K562 (cell line): Measurements from ENCODE around the gene HTR2C. TPM values are rescaled to one million over a fixed set of nuclear protein-coding genes. Genes with fewer than 3 reads are reported as not detected.
"Not testable (repeated sequence)": the region's sequence is repeated elsewhere in the genome, so short reads cannot be mapped to it uniquely, and the experiment has no call there.

Source experiments
- ATAC-seq: fragments of 200-7000 bp; cut with Tn5 transposase; 3 replicates; pipeline ENCODE4 v1.9.1; 2020; ENCODE audit warnings: moderate library complexity
- BruUV-seq: library from RNA; stranded (reverse); fragments of 400-500 nt; replicated peaks from 2 replicates; lab custom pipeline; 2021; lab: Mats Ljungman, UMichigan
- CTCF ChIA-PET: fragments of 300-600 bp; formaldehyde crosslinking; extraction: SDS; loops from one replicate; lab custom pipeline; 2021; ENCODE audit warnings: low intra/inter-chr PET ratio; lab: Yijun Ruan, JAX
- POLR2A ChIA-PET: fragments of 300-600, 350-650 bp; sonication (Branson Sonifier 250); formaldehyde crosslinking; extraction: SDS; loops from one replicate; lab custom pipeline; 2021; ENCODE audit warnings: antibody characterized with exemption, inconsistent platforms; lab: Yijun Ruan, JAX
- DNase-seq, 4 experiments: peaks; one replicate each; pipeline versions ENCODE4 v3.0.0 to v3.0.0-alpha.2; 2011 to 2018; ENCODE audit warnings: low spot score in 3 of 4, mixed read lengths in 3 of 4; ENCODE audit errors: extremely low read depth in 1 of 4
- FAIRE-seq: peaks from 2 replicates; lab custom pipeline; 2011; peaks lifted over from hg19 to GRCh38; lab: Jason Lieb, UNC
- H2AFZ ChIP-seq: 2 replicates; pipeline ENCODE4 v1.6.0; 2011; ENCODE audit warnings: low read depth, low read length, control low read depth, inconsistent platforms
- H3K27ac ChIP-seq: fragments of 200-600 bp; 3 replicates; pipeline ENCODE4 v1.8.0; 2011; ENCODE audit warnings: low read depth, mild to moderate bottlenecking, control low read depth, inconsistent platforms, low read length, moderate library complexity, mixed read lengths; ENCODE audit errors: extremely low read depth
- H3K27me3 ChIP-seq, 2 experiments: fragments of 300-600 bp in 1 of 2; 2 replicates in 1 of 2; 3 replicates in 1 of 2; pipeline versions ENCODE4 v1.6.0 to v1.8.0; 2011; ENCODE audit warnings: inconsistent platforms in 2 of 2, low read length in 2 of 2, mild to moderate bottlenecking in 1 of 2, mixed read lengths in 1 of 2, moderate library complexity in 1 of 2; ENCODE audit not compliant: control insufficient read depth in 2 of 2, insufficient read depth in 2 of 2
- H3K36me3 ChIP-seq: fragments of 300-600 bp; 3 replicates; pipeline ENCODE4 v1.8.0; 2011; ENCODE audit warnings: mild to moderate bottlenecking, low read length, inconsistent platforms; ENCODE audit not compliant: control insufficient read depth, insufficient read depth
- H3K4me1 ChIP-seq, 2 experiments: fragments of 200-600 bp in 1 of 2; replicated peaks in 1 of 2; 2 replicates in 1 of 2; 3 replicates in 1 of 2; pipeline versions ENCODE4 v1.5.1 to v1.8.0; 2011; ENCODE audit warnings: inconsistent platforms in 2 of 2, low read length in 2 of 2, mild to moderate bottlenecking in 1 of 2, mixed read lengths in 1 of 2, moderate library complexity in 1 of 2; ENCODE audit not compliant: control insufficient read depth in 2 of 2, insufficient read depth in 2 of 2
- H3K4me2 ChIP-seq: 2 replicates; pipeline ENCODE4 v1.6.1; 2011; ENCODE audit warnings: low read length, control low read depth, inconsistent platforms, mixed read lengths; ENCODE audit not compliant: insufficient read depth
- H3K4me3 ChIP-seq: fragments of 200-600 bp; sonication (generic), shearing (Covaris generic); 2 replicates; pipeline ENCODE4 v1.5.1; 2016; ENCODE audit warnings: control low read depth, inconsistent platforms
- H3K79me2 ChIP-seq: fragments of 200-600 bp; 3 replicates; pipeline ENCODE4 v1.8.0; 2011; ENCODE audit warnings: low read length, inconsistent platforms; ENCODE audit not compliant: control insufficient read depth, insufficient read depth
- H3K9ac ChIP-seq, 2 experiments: 2 replicates each; pipeline versions ENCODE4 v1.6.0 to v1.6.1; 2011; ENCODE audit warnings: low read depth in 2 of 2, low read length in 2 of 2, control low read depth in 1 of 2, inconsistent platforms in 1 of 2, mild to moderate bottlenecking in 1 of 2, mixed read lengths in 1 of 2; ENCODE audit not compliant: insufficient read depth in 1 of 2
- H3K9me1 ChIP-seq: one replicate; pipeline ENCODE4 v1.6.0; 2011; ENCODE audit warnings: inconsistent platforms, mild to moderate bottlenecking, low read length, moderate library complexity; ENCODE audit not compliant: control insufficient read depth, insufficient read depth
- H3K9me3 ChIP-seq: replicated peaks from 2 replicates; pipeline ENCODE4 v1.5.1; 2011; ENCODE audit warnings: low read depth, low read length, inconsistent platforms; ENCODE audit not compliant: control insufficient read depth, insufficient read depth
- H4K20me1 ChIP-seq: replicated peaks from 2 replicates; pipeline ENCODE4 v1.6.1; 2011; ENCODE audit warnings: low read length, inconsistent platforms, mixed read lengths; ENCODE audit not compliant: control insufficient read depth, insufficient read depth
- CEBPB ChIP-seq: fragments of 450-650 bp; IDR thresholded peaks from 2 replicates; pipeline ENCODE4 v1.6.1; 2016; ENCODE audit warnings: missing genetic modification characterization, missing compliant biosample characterization
- MEIS2 ChIP-seq: fragments of 450-650 bp; IDR thresholded peaks from 2 replicates; pipeline ENCODE4 v1.6.1; 2014; ENCODE audit warnings: mild to moderate bottlenecking; ENCODE audit not compliant: partially characterized antibody
- NFYB ChIP-seq: IDR thresholded peaks from 2 replicates; pipeline ENCODE4 v1.6.1; 2011; ENCODE audit warnings: mild to moderate bottlenecking, moderate library complexity; ENCODE audit not compliant: insufficient read length; ENCODE audit errors: extremely low read depth
- NR2F6 ChIP-seq: fragments of 450-650 bp; formaldehyde crosslinking; IDR thresholded peaks from 2 replicates; pipeline ENCODE4 v1.4.0; 2020; ENCODE audit warnings: mild to moderate bottlenecking
- ZKSCAN8 ChIP-seq: fragments of 200-800 bp; sonication (Bioruptor generic); IDR thresholded peaks from 2 replicates; pipeline ENCODE4 v1.6.1; 2016; ENCODE audit warnings: missing genetic modification characterization, missing compliant biosample characterization
- WGBS: fragments of 100-300 bp; shearing (Covaris generic); methylation state at CpG from one replicate; pipeline ENCODE4 v1.1.6; 2016; ENCODE audit warnings: low coverage, mixed read lengths; ENCODE audit not compliant: insufficient coverage; ENCODE audit errors: missing lambda C conversion rate; 5-methylcytosine and 5-hydroxymethylcytosine counted together
- in situ Hi-C: fragments of 300-500 bp; cut with MboI; formaldehyde crosslinking; loops from 4 replicates; pipeline ENCODE4 v1.15.0; 2018; ENCODE audit warnings: inconsistent platforms, mixed read lengths
- intact Hi-C: fragments of 100-400 bp; cut with micrococcal nuclease; formaldehyde crosslinking; loops from 2 replicates; pipeline ENCODE4 v1.14.2; 2022
- polyA plus RNA-seq, 8 experiments: library from polyadenylated mRNA; depleted of rRNA in 4 of 8; stranded (reverse) in 5 of 8; unstranded in 3 of 8; fragments of >200 nt; fragmentation: Nextera tagmentation in 2 of 8; fragmentation: Illumina TruSeq in 1 of 8; extraction: Ambion mirVana in 2 of 8; extraction: Trizol in 1 of 8; gene quantifications; 2 replicates each; pipeline versions ENCODE4 v1.2.1 to v1.2.3, GENCODE V29; 2011 to 2014; ENCODE audit warnings: inconsistent platforms in 1 of 8, missing spikeins in 1 of 8
- total RNA-seq, 7 experiments: library from RNA; depleted of rRNA in 6 of 7; stranded (reverse); fragments of >200 nt in 6 of 7; fragmentation: Illumina TruSeq in 2 of 7; extraction: Trizol in 2 of 7; gene quantifications; 2 replicates each; pipeline versions ENCODE4 v1.2.1 to v1.2.3, GENCODE V29; 2011 to 2021; ENCODE audit warnings: low replicate concordance in 1 of 7

The HTR2C gene
- total and polyA plus RNA-seq, 9 of the 15 experiments (the other 6 are each of a cell fraction or from before 2014, with no cell fraction given): 0.04 to 0.22 (median 0.10) TPM

- TF ChIP-seq CEBPB (tag) (no peak), NR2F6 (CRISPR knock-in tag) (no peak), ZKSCAN8 (CRISPR knock-in tag) (no peak), MEIS2 (no peak), NFYB (no peak)
Measured at GRCh38 chrX:114599911-114600310, 16.0 kb downstream of the HTR2C start (continued).

GRCh38 chrX:114606619-114607018, 22.7 kb downstream of the HTR2C start:
- CTCF ChIA-PET, H3K4me3 ChIP-seq, DNase-seq, H3K36me3 ChIP-seq, H4K20me1 ChIP-seq, H3K4me1 ChIP-seq, in situ Hi-C loops, POLR2A ChIA-PET, intact Hi-C loops, H3K9me1 ChIP-seq, H3K27ac ChIP-seq, H3K9ac ChIP-seq, H3K27me3 ChIP-seq, FAIRE-seq, BruUV-seq, ATAC-seq, H2AFZ ChIP-seq, H3K4me2 ChIP-seq, H3K9me3 ChIP-seq, H3K79me2 ChIP-seq: not testable (repeated sequence)
- 0% methylated on average over 5 of the region's 10 CpGs for WGBS
